ENCODE results near the gene WAC. TPM values are rescaled to one million over a fixed set of nuclear protein-coding genes. Genes with fewer than 3 reads are reported as not detected.

WAC gene
- total and polyA plus RNA-seq, 2 of the 13 experiments (the other 11 are each of a cell fraction or from before 2014, with no cell fraction given), result 69.1 to 96.2 TPM

DNA sequence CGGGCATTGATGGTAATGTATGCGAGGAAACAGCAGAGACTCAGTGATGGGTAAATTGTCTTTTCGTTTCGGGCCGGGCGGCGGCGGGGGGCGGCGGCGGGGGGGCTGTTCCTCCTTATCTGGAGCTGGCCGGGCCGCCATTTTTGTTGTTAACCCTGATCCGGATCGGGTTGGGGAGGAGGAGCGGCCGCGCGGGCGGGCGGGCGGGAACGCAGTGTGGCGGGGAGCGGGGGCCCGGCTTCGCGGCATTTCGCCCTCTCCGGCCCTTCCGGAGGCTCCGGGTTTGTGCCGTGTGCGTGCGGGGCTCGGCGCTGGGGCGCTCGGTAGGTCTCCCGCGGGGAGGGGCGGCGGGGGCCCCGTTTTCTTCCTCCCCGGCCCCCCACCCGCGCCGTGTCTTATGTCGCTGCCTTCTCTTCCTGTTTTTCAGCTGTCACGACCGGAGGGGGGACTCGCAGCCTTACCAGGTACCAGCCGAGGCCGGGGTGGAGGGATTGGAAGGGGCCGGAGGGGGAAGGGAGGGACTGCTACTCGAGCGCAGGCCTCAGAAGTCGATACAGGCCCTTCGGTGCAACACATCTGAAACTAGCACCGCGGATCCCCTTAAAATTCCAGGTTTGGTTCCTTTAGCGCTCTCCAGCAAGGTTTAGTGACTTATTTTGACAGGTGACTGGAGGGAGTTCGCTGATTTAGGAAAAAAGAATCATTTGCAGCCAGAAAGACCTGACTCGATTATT lies 820 bp downstream of the WAC start (continued):
- TF ChIP-seq, protein P1, sequence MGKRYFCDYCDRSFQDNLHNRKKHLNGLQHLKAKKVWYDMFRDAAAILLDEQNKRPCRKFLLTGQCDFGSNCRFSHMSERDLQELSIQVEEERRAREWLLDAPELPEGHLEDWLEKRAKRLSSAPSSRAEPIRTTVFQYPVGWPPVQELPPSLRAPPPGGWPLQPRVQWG (CRISPR knock-in tag; IDR thresholded peaks at IDR 0.05; ENCODE audit: borderline replicate concordance, low read depth), result no peak
- TF ChIP-seq XBP1 (CRISPR knock-in tag; IDR thresholded peaks at IDR 0.05), result no peak
- TF ChIP-seq, protein P2, sequence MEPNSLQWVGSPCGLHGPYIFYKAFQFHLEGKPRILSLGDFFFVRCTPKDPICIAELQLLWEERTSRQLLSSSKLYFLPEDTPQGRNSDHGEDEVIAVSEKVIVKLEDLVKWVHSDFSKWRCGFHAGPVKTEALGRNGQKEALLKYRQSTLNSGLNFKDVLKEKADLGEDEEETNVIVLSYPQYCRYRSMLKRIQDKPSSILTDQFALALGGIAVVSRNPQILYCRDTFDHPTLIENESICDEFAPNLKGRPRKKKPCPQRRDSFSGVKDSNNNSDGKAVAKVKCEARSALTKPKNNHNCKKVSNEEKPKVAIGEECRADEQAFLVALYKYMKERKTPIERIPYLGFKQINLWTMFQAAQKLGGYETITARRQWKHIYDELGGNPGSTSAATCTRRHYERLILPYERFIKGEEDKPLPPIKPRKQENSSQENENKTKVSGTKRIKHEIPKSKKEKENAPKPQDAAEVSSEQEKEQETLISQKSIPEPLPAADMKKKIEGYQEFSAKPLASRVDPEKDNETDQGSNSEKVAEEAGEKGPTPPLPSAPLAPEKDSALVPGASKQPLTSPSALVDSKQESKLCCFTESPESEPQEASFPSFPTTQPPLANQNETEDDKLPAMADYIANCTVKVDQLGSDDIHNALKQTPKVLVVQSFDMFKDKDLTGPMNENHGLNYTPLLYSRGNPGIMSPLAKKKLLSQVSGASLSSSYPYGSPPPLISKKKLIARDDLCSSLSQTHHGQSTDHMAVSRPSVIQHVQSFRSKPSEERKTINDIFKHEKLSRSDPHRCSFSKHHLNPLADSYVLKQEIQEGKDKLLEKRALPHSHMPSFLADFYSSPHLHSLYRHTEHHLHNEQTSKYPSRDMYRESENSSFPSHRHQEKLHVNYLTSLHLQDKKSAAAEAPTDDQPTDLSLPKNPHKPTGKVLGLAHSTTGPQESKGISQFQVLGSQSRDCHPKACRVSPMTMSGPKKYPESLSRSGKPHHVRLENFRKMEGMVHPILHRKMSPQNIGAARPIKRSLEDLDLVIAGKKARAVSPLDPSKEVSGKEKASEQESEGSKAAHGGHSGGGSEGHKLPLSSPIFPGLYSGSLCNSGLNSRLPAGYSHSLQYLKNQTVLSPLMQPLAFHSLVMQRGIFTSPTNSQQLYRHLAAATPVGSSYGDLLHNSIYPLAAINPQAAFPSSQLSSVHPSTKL (CRISPR knock-in tag; IDR thresholded peaks at IDR 0.05), result 0 out of 2 replicates have a peak, but pooled peaks have one; percentile 20
- TF ChIP-seq RELA (CRISPR knock-in tag; IDR thresholded peaks at IDR 0.05), result no peak
- peak; percentile 52; the same call in 1 of the 2 replicates for TF ChIP-seq ZNF556 (CRISPR knock-in tag; IDR thresholded peaks at IDR 0.05; ENCODE audit: borderline replicate concordance)
- TF ChIP-seq, protein P3, sequence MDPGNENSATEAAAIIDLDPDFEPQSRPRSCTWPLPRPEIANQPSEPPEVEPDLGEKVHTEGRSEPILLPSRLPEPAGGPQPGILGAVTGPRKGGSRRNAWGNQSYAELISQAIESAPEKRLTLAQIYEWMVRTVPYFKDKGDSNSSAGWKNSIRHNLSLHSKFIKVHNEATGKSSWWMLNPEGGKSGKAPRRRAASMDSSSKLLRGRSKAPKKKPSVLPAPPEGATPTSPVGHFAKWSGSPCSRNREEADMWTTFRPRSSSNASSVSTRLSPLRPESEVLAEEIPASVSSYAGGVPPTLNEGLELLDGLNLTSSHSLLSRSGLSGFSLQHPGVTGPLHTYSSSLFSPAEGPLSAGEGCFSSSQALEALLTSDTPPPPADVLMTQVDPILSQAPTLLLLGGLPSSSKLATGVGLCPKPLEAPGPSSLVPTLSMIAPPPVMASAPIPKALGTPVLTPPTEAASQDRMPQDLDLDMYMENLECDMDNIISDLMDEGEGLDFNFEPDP (CRISPR knock-in tag; conservative IDR thresholded peaks at IDR 0.05), result no peak
- TF ChIP-seq, protein P4, sequence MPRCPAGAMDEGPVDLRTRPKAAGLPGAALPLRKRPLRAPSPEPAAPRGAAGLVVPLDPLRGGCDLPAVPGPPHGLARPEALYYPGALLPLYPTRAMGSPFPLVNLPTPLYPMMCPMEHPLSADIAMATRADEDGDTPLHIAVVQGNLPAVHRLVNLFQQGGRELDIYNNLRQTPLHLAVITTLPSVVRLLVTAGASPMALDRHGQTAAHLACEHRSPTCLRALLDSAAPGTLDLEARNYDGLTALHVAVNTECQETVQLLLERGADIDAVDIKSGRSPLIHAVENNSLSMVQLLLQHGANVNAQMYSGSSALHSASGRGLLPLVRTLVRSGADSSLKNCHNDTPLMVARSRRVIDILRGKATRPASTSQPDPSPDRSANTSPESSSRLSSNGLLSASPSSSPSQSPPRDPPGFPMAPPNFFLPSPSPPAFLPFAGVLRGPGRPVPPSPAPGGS (CRISPR knock-in tag; IDR thresholded peaks at IDR 0.05), result no peak
- peak; percentile 38; the same call in 1 of the 2 replicates for TF ChIP-seq NFKB2 (CRISPR knock-in tag; IDR thresholded peaks at IDR 0.05; ENCODE audit: borderline replicate concordance)
- TF ChIP-seq ZNF17 (CRISPR knock-in tag; IDR thresholded peaks at IDR 0.05), result no peak
- no peak for TF ChIP-seq MZF1 (CRISPR knock-in tag; IDR thresholded peaks at IDR 0.05; ENCODE audit: borderline replicate concordance)
- TF ChIP-seq ZNF121 (CRISPR knock-in tag; IDR thresholded peaks at IDR 0.05), result no peak
- no peak for TF ChIP-seq MAFF (IDR thresholded peaks at IDR 0.05; ENCODE audit: low read depth, low read length)
- TF ChIP-seq KDM5B (CRISPR knock-in tag; IDR thresholded peaks at IDR 0.05; ENCODE audit: borderline replicate concordance), result no peak
- TF ChIP-seq, protein P5, sequence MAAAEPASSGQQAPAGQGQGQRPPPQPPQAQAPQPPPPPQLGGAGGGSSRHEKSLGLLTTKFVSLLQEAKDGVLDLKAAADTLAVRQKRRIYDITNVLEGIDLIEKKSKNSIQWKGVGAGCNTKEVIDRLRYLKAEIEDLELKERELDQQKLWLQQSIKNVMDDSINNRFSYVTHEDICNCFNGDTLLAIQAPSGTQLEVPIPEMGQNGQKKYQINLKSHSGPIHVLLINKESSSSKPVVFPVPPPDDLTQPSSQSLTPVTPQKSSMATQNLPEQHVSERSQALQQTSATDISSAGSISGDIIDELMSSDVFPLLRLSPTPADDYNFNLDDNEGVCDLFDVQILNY (CRISPR knock-in tag; conservative IDR thresholded peaks at IDR 0.05), result peak; percentile 33; the same call in 1 of the 2 replicates
- TF ChIP-seq PPARG (CRISPR knock-in tag; conservative IDR thresholded peaks at IDR 0.05), result no peak
- TF ChIP-seq ZNF446 (CRISPR knock-in tag; IDR thresholded peaks at IDR 0.05), result peak; percentile 77; the same call in 1 of the 2 replicates
- TF ChIP-seq ZSCAN31 (CRISPR knock-in tag; IDR thresholded peaks at IDR 0.05; ENCODE audit: low read depth), result no peak
- TF ChIP-seq ARNT (IDR thresholded peaks at IDR 0.05), result no peak
- TF ChIP-seq ZNF788 (CRISPR knock-in tag; IDR thresholded peaks at IDR 0.05; ENCODE audit: borderline replicate concordance), result 0 out of 2 replicates have a peak, but pooled peaks have one; percentile 43
- no peak for TF ChIP-seq ELF4 (CRISPR knock-in tag; IDR thresholded peaks at IDR 0.05; ENCODE audit: borderline replicate concordance)
- no peak for TF ChIP-seq POGZ (CRISPR knock-in tag; IDR thresholded peaks at IDR 0.05)
